Activated T-helper 17 cell treated with anti-CD3 and anti-CD28 coated beads, Interleukin-2, amount 50 U/mL, for 72 hours (primary cell): ENCODE results near the gene ANGEL2. TPM values are rescaled to one million over a fixed set of nuclear protein-coding genes. Genes with fewer than 3 reads are reported as not detected.
"Not testable (repeated sequence)": the region's sequence is repeated elsewhere in the genome, so short reads cannot be mapped to it uniquely, and the experiment has no call there.

Source experiments
- ATAC-seq: fragments of 150-1000 bp; cut with Tn5 transposase; replicated peaks from 2 replicates; pipeline ENCODE4 v1.10.0; 2021; ENCODE audit warnings: mild to moderate bottlenecking, moderate library complexity
- H3K27ac Mint-ChIP-seq: one replicate; pipeline ENCODE4 v1.8.0; 2022; ENCODE audit warnings: mixed read lengths
- H3K27me3 Mint-ChIP-seq: one replicate; pipeline ENCODE4 v1.8.0; 2022; ENCODE audit warnings: mixed read lengths
- H3K36me3 Mint-ChIP-seq: one replicate; pipeline ENCODE4 v1.8.0; 2022; ENCODE audit warnings: low read depth, mild to moderate bottlenecking, mixed read lengths
- H3K4me1 Mint-ChIP-seq: one replicate; pipeline ENCODE4 v1.8.0; 2022; ENCODE audit warnings: mixed read lengths
- H3K4me3 Mint-ChIP-seq: one replicate; pipeline ENCODE4 v1.8.0; 2022; ENCODE audit warnings: mild to moderate bottlenecking, mixed read lengths
- H3K9me3 Mint-ChIP-seq: one replicate; pipeline ENCODE4 v1.8.0; 2022; ENCODE audit warnings: mixed read lengths
- total RNA-seq, 2 donors: library from RNA; stranded (reverse); gene quantifications; one replicate each; pipeline ENCODE4 v1.2.3, GENCODE V29; 2022

ANGEL2 gene
- total RNA-seq, 2 donors from 2014 or later = 36.9 to 41.3 TPM

DNA sequence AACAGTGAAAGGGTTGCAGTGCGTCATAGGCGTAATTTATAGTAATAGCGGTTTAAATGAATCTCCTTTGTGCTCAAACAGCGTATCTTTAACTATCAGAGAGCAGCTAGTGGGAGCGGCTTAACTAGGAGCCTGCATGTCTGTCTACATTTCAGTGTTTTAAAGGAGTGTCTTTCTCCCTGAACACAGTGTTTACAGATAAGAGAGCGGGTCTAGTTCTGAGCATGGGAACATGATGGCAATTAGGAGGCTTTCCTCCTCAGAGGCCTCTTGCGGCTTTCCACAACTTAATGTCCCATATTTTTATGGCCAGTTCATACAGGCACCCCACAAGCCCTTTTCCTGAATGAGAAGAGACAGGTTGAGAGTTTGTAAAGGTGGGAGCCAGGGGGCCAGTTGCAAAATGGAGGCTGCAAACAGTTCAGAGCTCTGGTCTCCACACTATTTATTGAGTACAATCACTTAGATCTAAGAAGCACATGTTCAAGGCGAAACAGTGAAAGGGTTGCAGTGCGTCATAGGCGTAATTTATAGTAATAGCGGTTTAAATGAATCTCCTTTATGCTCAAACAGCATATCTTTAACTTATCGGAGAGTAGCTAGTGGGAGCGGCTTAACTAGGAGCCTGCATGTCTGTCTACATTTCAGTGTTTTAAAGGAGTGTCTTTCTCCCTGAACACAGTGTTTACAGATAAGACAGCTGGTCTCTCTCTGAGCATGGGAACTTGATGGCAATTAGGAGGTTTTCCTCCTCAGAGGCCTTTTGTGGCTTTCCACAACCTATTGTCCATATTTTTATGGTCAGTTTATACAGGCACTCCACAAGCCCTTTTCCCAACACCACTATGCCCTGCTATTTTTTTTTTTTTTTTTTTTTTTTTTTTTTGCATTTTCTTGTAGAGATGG, 29.9 kb upstream of the ANGEL2 start:
- ATAC-seq, H3K9me3 Mint-ChIP-seq, H3K4me3 Mint-ChIP-seq, H3K36me3 Mint-ChIP-seq, H3K27me3 Mint-ChIP-seq, H3K27ac Mint-ChIP-seq: not testable (repeated sequence)
- peaks cover 13% of the 10 kb centered on the region for H3K4me1 Mint-ChIP-seq

DNA sequence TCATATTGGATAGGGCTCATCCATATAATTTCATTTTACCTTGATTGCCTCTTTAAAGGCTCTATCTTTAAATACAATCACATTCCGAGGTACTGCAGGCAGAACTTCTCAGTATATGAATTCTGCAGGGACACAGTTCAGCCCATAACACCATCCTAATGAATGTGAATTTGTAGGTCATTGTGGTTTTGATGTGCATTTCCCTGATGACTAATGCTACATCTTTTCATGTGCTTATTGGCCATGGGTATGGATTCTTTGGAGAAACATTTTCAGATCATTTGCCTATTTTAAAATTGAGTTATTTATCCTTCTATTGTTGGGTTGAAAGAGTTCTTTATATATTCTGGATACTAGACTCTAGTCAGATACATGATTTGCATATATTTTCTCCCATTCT, 25.8 kb upstream of the ANGEL2 start:
- no peak for ATAC-seq
- Mint-ChIP-seq H3K9me3 (no peaks in the 10 kb centered on the region), H3K4me3 (no peak overlapping the region), H3K27me3 (peaks cover 4% of the 10 kb centered on the region), H3K4me1 (peaks cover 8% of the 10 kb centered on the region), H3K36me3 (no peaks in the 10 kb centered on the region), H3K27ac (no peak overlapping the region)

DNA sequence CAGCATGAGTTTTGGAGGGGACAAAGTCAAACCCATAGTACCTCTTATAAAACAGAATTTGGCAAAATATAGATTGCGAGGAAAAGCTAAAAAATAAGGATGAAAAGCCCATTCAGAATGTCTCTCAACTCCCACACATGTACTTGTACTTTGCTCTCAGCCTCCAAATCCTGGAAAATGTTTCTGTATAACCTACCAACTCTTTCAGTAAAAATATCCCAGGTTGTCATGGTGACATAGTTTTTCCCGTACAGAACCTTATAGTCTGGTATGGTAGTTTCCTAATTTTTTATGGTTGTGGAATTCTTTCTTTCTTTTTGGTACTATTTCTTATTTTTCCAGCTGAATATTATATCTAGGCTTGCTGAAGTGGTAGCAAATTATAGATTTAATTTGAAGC, 19.9 kb upstream of the ANGEL2 start:
- no peak for ATAC-seq
- no peak overlapping the region for H3K4me3 Mint-ChIP-seq
- no peaks in the 10 kb centered on the region for H3K9me3 Mint-ChIP-seq
- no peak overlapping the region for H3K27ac Mint-ChIP-seq
- peaks cover 34% of the 10 kb centered on the region for H3K27me3 Mint-ChIP-seq
- H3K4me1 Mint-ChIP-seq = no peaks in the 10 kb centered on the region
- H3K36me3 Mint-ChIP-seq = no peaks in the 10 kb centered on the region

DNA sequence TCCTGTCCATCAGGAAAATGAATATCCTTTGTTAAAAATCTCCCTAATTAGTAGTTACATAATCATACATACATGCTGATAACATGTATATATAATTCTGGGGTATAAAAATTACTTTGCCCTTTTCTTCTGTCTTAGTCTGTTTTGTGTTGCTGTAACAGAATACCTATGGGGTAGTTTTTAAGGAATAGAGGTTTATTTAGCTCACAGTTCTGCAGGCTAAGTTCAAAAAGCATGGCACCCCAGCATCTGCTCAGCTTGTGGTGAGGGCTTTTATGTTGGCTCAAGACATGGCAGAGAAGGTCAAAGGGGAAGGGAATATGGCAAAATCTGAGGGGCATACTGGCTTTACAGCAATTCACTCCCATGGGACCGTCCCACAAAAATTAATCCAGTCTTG, 19.0 kb upstream of the ANGEL2 start:
- Mint-ChIP-seq H3K36me3 (no peaks in the 10 kb centered on the region), H3K4me3 (no peak overlapping the region)

DNA sequence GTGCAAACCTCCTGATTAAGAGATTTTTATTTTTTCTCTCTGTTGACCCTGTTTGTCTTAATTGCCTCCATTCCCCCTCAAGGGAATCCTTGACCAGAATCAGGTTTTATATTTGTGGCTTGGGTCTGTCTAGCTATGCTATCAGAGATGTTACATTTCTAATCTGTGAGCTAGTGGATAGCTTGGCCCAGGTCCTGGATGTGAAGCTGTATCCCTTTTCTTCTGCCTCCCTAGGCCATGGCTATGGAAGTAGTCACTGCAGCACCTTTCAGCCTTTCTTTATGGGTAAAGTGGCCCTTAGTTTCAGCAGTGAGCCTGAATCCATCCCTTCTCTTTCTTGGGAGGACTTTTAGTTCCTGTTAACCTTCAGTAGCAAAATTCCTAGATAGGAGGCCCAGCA, 17.0 kb upstream of the ANGEL2 start:
- peaks cover 45% of the 10 kb centered on the region for H3K27me3 Mint-ChIP-seq
- H3K36me3 Mint-ChIP-seq = no peaks in the 10 kb centered on the region
- no peaks in the 10 kb centered on the region for H3K9me3 Mint-ChIP-seq
- no peak overlapping the region for H3K4me3 Mint-ChIP-seq
- no peak overlapping the region for H3K27ac Mint-ChIP-seq
- no peak for ATAC-seq
- H3K4me1 Mint-ChIP-seq = no peaks in the 10 kb centered on the region

More for the DNA sequence above, 19.0 kb upstream of the ANGEL2 start:
- Mint-ChIP-seq H3K27me3 (peaks cover 41% of the 10 kb centered on the region), H3K4me1 (no peaks in the 10 kb centered on the region), H3K27ac (no peak overlapping the region), H3K9me3 (no peaks in the 10 kb centered on the region)
- ATAC-seq = no peak

DNA sequence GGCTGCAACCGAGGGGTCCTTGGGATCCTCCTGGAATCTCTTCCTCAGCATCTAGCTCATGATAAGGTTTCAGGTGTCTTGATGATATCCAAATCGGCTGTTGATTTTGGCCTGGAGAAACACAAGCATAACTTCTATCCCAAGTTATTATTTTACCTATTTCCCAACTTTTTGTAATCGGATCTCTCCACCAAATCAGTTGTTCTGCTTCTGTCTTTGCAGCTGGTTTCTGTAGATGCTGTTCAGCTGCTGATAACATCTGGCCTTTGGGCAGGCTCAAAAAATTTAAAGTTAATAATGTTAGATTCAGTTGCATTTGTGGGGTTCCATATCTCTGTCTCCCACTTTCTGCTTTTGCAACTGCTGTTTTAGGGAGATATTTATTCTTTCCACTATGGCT, 11.4 kb upstream of the ANGEL2 start:
- not testable (repeated sequence) for ATAC-seq, H3K9me3 Mint-ChIP-seq, H3K36me3 Mint-ChIP-seq, H3K27ac Mint-ChIP-seq, H3K4me3 Mint-ChIP-seq, H3K4me1 Mint-ChIP-seq
- peaks cover 41% of the 10 kb centered on the region for H3K27me3 Mint-ChIP-seq

DNA sequence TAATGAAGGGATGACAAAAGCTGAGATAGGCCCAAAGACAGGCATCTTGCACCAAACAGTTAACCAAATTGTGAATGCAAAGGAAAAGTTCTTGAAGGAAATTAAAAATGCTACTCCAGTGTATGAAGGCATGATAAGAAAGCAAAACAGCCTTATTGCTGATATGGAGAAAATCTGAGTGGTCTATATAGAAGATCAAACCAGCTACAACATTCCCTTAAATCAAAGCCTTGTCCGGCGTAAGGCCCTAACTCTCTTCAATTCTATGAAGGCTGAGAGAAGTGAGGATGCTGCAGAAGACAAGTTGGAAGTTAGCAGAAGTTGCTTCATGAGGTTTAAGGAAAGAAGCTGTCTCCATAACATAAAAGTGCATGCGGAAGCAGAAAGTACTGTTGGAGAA, 4.3 kb upstream of the ANGEL2 start:
- no peaks in the 10 kb centered on the region for H3K9me3 Mint-ChIP-seq
- H3K27me3 Mint-ChIP-seq = peaks cover 8% of the 10 kb centered on the region
- peaks cover 5% of the 10 kb centered on the region for H3K36me3 Mint-ChIP-seq
- no peak overlapping the region for H3K27ac Mint-ChIP-seq
- ATAC-seq = no peak
- no peaks in the 10 kb centered on the region for H3K4me1 Mint-ChIP-seq
- H3K4me3 Mint-ChIP-seq = no peak overlapping the region

DNA sequence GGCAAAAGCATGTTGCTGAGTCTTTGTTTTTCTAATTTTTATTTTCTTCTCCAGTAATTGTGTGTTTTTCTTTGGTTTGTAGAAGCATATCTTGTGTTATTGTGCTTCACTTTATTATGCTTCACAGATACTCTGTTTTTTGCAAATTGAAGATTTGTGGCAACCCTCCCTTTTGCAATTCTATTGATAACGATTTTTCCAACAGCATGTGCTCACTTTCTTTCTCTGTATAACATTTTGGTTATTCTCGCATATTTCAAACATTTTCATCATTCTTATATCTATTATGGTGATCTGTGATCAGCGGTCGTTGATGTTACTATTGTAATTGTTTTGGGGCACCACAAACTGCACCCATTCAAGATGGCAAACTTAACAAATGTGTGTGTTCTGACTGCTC, 3.8 kb upstream of the ANGEL2 start:
- Mint-ChIP-seq H3K27ac (no peak overlapping the region), H3K36me3 (peaks cover 5% of the 10 kb centered on the region), H3K27me3 (peaks cover 4% of the 10 kb centered on the region), H3K4me1 (no peaks in the 10 kb centered on the region), H3K9me3 (no peaks in the 10 kb centered on the region), H3K4me3 (no peak overlapping the region)
- no peak for ATAC-seq

DNA sequence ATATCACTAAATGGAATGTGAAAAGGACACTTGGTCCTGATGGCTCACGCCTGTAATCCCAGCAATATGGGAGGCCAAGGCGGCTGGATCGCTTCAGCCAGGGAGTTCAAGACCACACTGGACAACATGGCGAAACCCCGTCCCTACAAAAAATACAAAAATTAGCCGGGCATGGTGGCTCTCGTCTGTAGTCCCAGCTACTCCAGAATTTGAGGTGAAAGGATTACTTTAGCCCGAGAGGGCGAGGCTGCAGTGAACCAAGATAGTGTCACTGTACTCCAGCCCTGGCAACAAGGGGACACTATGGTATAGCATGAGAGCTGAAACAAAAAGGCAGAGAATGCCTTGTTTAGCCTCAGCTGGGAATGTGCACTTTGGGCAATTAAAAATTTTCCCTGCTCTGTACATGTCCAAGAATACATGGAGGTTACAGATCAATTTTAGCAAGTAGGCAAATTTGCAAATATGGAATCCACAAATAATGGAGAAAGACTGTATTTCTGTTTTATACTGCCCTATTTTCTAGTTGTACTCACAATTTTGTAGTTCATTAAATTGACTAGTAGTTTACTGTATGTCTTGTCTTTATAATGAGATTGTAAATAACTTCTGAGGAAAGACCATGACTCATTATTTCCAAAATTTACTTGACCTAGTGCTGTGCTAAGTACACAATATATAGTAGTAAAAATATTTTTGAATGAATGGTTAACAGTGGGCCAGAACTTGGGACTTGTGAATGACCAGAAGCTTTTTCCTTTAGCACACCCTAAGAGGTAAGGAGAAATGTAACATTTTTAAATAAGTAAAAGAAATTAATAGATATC, 2.0 kb upstream of the ANGEL2 start:
- no peaks in the 10 kb centered on the region for H3K9me3 Mint-ChIP-seq
- H3K27me3 Mint-ChIP-seq = no peaks in the 10 kb centered on the region
- peaks cover 14% of the 10 kb centered on the region for H3K36me3 Mint-ChIP-seq
- no peak overlapping the region for H3K27ac Mint-ChIP-seq
- peaks cover 12% of the 10 kb centered on the region for H3K4me1 Mint-ChIP-seq
- H3K4me3 Mint-ChIP-seq = no peak overlapping the region
- no peak for ATAC-seq

DNA sequence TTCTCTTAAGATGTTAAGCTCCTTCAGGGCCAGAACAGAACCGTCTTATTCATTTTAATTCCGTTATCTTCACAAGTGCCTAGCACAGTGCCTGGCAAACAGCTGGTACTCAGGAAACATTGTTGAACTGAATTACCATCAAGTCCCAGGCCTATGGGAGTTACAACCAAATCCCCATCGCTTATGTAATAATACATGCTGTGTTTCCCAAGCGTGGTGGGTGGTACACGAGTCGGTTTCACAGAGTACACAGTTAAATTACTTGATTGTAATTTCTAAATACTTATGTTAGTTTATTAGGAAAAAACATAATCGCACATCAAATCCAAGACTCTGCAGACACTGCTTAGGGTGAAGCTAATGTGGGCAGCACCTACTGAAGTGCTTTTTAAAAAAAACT, 1.0 kb downstream of the ANGEL2 start:
- Mint-ChIP-seq H3K27me3 (no peaks in the 10 kb centered on the region), H3K4me3 (peak overlapping the region; percentile 94), H3K9me3 (no peaks in the 10 kb centered on the region), H3K27ac (peak overlapping the region; percentile 96), H3K36me3 (peaks cover 40% of the 10 kb centered on the region), H3K4me1 (peaks cover 22% of the 10 kb centered on the region)
- ATAC-seq = no peak

DNA sequence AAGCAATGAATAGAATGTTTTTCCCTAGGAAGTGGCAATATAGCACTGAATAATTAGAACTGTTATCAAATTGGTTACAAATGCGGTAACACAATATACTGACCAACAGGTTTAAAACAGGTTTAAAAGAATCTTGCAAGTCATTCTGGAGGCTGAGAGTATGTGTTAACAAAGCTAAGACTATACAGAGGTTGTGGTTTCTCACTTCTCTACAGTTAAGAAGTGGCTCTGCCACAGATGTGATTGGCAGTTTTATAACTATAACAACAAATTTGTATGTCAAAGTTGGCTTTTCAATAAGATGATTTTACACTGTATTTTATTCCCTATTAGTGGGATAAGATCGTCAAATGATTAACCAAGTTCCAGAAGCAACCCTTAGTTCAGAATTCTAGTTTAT, 7.1 kb downstream of the ANGEL2 start:
- Mint-ChIP-seq H3K4me3 (no peak overlapping the region), H3K27me3 (no peaks in the 10 kb centered on the region), H3K27ac (peak overlapping the region; percentile 46), H3K9me3 (no peaks in the 10 kb centered on the region), H3K36me3 (peaks cover 95% of the 10 kb centered on the region), H3K4me1 (peaks cover 18% of the 10 kb centered on the region)
- no peak for ATAC-seq

DNA sequence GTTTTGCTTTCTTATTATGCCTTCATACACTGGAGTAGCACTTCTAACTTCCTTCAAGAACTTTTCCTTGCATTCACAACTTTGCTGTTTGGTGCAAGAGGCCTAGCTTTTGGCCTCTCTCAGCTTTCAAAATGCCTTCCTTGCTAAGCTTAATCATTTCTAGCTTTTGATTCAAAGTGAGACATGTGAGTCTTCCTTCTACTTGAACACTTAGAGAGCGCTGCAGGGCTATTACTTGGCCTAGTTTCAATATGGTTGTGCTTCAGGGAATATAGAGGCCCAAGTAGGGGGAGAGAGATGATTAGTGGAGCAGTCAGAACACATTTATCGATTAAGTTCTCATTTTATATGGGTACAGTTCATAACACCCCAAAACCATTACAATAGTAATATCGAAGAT, 12.4 kb downstream of the ANGEL2 start:
- Mint-ChIP-seq H3K27me3 (no peaks in the 10 kb centered on the region), H3K9me3 (no peaks in the 10 kb centered on the region), H3K4me3 (peak overlapping the region; percentile 65), H3K36me3 (peaks cover 88% of the 10 kb centered on the region), H3K27ac (peak overlapping the region; percentile 83), H3K4me1 (peaks cover 9% of the 10 kb centered on the region)
- ATAC-seq = peak; percentile 99

DNA sequence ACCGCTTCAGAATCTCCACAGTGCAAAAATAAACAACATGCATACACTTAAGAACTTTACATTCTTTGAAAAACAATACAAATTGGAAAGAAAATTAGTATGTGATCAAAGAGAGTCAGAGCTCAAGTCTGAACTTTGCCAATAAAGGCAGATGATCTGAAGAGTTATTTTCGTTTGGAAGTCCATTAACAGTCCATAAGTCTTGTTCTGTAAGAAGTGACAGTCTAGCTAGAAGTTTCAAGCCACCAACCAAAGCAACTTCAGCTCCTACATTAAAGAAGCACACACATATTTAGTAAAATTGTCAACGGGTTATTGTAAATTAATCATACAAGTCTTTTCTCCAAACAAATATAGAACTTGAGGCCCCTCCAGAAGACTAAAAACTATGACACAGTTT, 20.7 kb downstream of the ANGEL2 start:
- H3K27me3 Mint-ChIP-seq = no peaks in the 10 kb centered on the region
- peaks cover 6% of the 10 kb centered on the region for H3K4me1 Mint-ChIP-seq
- peaks cover 82% of the 10 kb centered on the region for H3K36me3 Mint-ChIP-seq
- H3K27ac Mint-ChIP-seq = no peak overlapping the region
- no peak for ATAC-seq
- H3K9me3 Mint-ChIP-seq = no peaks in the 10 kb centered on the region
- H3K4me3 Mint-ChIP-seq = no peak overlapping the region

DNA sequence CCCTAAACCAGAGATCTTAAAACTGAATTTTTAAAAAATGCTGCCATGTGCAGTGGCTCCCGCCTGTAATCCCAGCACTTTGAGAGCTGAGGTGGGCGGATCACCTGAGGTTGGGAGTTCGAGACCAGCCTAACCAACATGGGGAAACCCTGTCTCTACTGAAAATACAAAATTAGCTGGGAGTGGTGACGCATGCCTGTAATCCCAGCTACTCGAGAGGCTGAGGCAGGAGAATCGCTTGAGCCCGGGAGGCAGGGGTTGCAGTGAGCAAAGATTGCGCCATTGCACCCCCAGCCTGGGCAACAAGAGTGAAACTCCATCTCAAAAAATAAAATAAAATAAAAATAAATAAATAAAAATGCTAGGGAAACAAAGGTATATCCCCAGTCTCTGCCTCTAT, 21.7 kb downstream of the ANGEL2 start:
- not testable (repeated sequence) for H3K27me3 Mint-ChIP-seq, ATAC-seq, H3K4me3 Mint-ChIP-seq, H3K4me1 Mint-ChIP-seq, H3K9me3 Mint-ChIP-seq, H3K27ac Mint-ChIP-seq
- peaks cover 76% of the 10 kb centered on the region for H3K36me3 Mint-ChIP-seq

DNA sequence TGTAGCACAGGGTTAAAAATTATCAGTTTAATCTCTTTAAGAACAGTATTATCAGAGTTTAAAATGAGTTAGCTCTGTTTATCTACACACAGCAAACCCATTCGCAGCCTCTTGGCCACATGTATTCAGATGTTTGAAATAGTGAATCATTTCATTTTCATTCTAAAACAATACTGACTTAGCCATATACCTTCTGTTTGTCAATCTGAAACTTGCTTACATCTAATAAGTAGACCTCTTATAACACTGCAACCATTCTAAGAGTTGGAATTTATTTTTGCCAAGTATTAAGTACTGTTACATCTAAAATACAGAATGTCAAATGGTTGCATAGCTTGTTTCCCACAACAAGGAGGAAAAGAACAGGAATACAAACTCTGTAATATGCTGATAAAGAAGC, 25.4 kb downstream of the ANGEL2 start:
- H3K36me3 Mint-ChIP-seq = peaks cover 49% of the 10 kb centered on the region
- H3K9me3 Mint-ChIP-seq = no peaks in the 10 kb centered on the region
- ATAC-seq = peak; percentile 46
- H3K27ac Mint-ChIP-seq = no peak overlapping the region
- H3K4me1 Mint-ChIP-seq = no peaks in the 10 kb centered on the region
- no peak overlapping the region for H3K4me3 Mint-ChIP-seq
- no peaks in the 10 kb centered on the region for H3K27me3 Mint-ChIP-seq
